Panc1 (cell line): ENCODE results near the gene CNOT4.

Experiments used
- POLR2AphosphoS5 ChIP-seq: IDR thresholded peaks from 2 replicates; pipeline ENCODE4 v1.6.1; 2012; ENCODE audit warnings: mild to moderate bottlenecking, low read depth, low read length, moderate library complexity
- SIN3A ChIP-seq: IDR thresholded peaks from 2 replicates; pipeline ENCODE4 v1.6.1; 2012; ENCODE audit warnings: low read depth, mild to moderate bottlenecking, low read length, moderate library complexity, borderline replicate concordance; ENCODE audit not compliant: insufficient read depth
- TCF7L2 ChIP-seq: IDR thresholded peaks from 2 replicates; pipeline ENCODE4 v1.6.1; 2011; ENCODE audit warnings: mild to moderate bottlenecking, low read depth, low read length, inconsistent platforms
- TF ChIP-seq, protein P1 (sequence below): fragments of 450-650 bp; IDR thresholded peaks from 2 replicates; pipeline ENCODE4 v1.5.1; 2017; ENCODE audit warnings: mild to moderate bottlenecking
- TF ChIP-seq, protein P2 (sequence below), 2 experiments: IDR thresholded peaks; 2 replicates each; pipeline ENCODE4 v1.6.1; 2011 to 2012; ENCODE audit warnings: low read depth in 2 of 2, control low read depth in 1 of 2, low read length in 1 of 2, mild to moderate bottlenecking in 1 of 2, moderate library complexity in 1 of 2; ENCODE audit not compliant: insufficient read depth in 1 of 2

DNA sequence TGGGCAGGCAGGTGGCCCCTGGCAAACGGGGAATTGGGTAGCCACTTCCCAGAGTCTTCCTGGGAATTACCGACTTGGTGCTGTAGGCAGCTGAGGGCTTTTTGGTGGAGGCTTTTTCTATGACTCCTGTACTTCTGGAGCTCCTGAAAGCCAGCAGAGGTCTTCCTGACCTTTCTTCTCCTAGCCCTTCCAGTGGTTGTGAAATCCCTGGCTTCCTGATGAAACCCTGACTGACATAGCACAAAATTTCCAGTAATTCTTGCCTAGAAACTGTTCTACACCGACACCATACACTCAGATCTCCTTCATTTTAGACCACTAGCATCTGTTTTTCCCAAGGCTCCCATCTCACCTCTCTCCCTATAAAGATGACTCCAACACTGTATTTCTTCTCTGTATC is 156.1 kb downstream of the CNOT4 start:
- TF ChIP-seq, protein P1, sequence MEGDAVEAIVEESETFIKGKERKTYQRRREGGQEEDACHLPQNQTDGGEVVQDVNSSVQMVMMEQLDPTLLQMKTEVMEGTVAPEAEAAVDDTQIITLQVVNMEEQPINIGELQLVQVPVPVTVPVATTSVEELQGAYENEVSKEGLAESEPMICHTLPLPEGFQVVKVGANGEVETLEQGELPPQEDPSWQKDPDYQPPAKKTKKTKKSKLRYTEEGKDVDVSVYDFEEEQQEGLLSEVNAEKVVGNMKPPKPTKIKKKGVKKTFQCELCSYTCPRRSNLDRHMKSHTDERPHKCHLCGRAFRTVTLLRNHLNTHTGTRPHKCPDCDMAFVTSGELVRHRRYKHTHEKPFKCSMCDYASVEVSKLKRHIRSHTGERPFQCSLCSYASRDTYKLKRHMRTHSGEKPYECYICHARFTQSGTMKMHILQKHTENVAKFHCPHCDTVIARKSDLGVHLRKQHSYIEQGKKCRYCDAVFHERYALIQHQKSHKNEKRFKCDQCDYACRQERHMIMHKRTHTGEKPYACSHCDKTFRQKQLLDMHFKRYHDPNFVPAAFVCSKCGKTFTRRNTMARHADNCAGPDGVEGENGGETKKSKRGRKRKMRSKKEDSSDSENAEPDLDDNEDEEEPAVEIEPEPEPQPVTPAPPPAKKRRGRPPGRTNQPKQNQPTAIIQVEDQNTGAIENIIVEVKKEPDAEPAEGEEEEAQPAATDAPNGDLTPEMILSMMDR = no peak
- TF ChIP-seq, protein P2, sequence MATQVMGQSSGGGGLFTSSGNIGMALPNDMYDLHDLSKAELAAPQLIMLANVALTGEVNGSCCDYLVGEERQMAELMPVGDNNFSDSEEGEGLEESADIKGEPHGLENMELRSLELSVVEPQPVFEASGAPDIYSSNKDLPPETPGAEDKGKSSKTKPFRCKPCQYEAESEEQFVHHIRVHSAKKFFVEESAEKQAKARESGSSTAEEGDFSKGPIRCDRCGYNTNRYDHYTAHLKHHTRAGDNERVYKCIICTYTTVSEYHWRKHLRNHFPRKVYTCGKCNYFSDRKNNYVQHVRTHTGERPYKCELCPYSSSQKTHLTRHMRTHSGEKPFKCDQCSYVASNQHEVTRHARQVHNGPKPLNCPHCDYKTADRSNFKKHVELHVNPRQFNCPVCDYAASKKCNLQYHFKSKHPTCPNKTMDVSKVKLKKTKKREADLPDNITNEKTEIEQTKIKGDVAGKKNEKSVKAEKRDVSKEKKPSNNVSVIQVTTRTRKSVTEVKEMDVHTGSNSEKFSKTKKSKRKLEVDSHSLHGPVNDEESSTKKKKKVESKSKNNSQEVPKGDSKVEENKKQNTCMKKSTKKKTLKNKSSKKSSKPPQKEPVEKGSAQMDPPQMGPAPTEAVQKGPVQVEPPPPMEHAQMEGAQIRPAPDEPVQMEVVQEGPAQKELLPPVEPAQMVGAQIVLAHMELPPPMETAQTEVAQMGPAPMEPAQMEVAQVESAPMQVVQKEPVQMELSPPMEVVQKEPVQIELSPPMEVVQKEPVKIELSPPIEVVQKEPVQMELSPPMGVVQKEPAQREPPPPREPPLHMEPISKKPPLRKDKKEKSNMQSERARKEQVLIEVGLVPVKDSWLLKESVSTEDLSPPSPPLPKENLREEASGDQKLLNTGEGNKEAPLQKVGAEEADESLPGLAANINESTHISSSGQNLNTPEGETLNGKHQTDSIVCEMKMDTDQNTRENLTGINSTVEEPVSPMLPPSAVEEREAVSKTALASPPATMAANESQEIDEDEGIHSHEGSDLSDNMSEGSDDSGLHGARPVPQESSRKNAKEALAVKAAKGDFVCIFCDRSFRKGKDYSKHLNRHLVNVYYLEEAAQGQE (IDR thresholded peaks at IDR 0.05; ENCODE audit: insufficient read depth in 1 of 2, low read depth in 2 of 2, low read length in 1 of 2) = no peak
- TF ChIP-seq POLR2AphosphoS5 (no peak), SIN3A (no peak), TCF7L2 (no peak)
